SK-N-MC (cell line): ENCODE measurements around the gene PIK3C3.

ENCODE experiments used
- EZH2 ChIP-seq: fragments of 200-600 bp; sonication (generic); IDR thresholded peaks from one replicate; pipeline ENCODE4 v1.6.1; 2017; ENCODE audit warnings: antibody characterized with exemption
- FOXP2 ChIP-seq: optimal IDR thresholded peaks from 2 replicates; pipeline ENCODE3; 2011; ENCODE audit warnings: mild to moderate bottlenecking, moderate library complexity; ENCODE audit not compliant: insufficient read depth; ENCODE audit errors: extremely low read length, control extremely low read depth
- POLR2AphosphoS5 ChIP-seq: IDR thresholded peaks from 2 replicates; pipeline ENCODE4 v1.6.1; 2012; ENCODE audit warnings: mild to moderate bottlenecking, low read depth, low read length, borderline replicate concordance

DNA sequence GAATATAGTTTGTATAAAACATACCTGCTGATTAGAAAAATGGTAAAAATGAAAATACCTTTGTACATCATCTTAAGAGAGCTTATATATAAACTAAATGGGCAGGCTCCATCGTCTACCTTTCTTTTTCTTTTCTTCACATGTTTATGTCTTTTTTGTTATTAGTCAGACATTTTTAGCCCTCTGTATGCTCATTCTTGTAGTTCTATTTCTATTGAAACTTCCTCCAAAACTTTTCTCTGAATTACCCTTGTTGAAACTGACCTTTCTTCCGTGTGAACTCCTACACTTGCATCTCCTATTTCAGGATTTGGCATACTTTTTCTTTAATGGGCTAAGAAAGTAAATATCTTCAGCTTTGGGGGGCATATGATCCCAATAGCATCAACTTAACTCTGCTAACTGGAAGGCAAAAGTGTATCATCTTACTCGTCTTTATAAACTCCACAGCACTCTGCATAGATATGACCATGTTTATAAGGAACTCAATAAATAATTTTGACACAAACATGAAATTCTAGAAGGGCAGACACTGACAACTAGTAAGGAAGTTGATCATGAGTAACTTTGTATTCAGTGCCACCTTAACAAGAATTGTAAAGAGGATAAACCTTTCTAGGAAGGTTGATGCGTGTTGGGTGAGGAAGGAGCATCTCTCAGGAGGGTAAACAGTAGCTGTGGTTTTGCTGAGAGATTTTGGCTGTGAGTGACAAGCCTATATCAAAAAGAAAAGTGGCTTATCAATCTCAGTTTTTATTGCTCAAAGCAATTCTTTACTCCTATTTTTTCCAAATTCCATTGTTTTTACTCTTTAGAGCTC is 127.6 kb downstream of the PIK3C3 start:
- TF ChIP-seq EZH2 (no peak), POLR2AphosphoS5 (no peak), FOXP2 (no peak)
